Stomach (tissue), 9 donors: ENCODE measurements around the gene GRSF1. TPM values are rescaled to one million over a fixed set of nuclear protein-coding genes. Genes with fewer than 3 reads are reported as not detected.

ENCODE experiments used
- DNase-seq, 2 donors: peaks; one replicate each; pipeline versions ENCODE4 v3.0.0 to v3.0.0-alpha.2; 2013 to 2019
- H3K27ac ChIP-seq, 5 donors: fragments of 200-600 bp in 4 of 5; sonication (generic) in 4 of 5; one replicate each; pipeline ENCODE4 v1.5.1; 2013 to 2019; ENCODE audit warnings: mild to moderate bottlenecking in 1 of 5, moderate library complexity in 1 of 5
- H3K27me3 ChIP-seq, 3 donors: fragments of 200-600 bp; sonication (generic); one replicate each; pipeline ENCODE4 v1.5.1; 2017 to 2019; ENCODE audit warnings: mixed run types in 1 of 3
- H3K36me3 ChIP-seq, 4 donors: fragments of 200-600 bp; sonication (generic); 1 replicate in 3 of 4; 2 replicates in 1 of 4; pipeline ENCODE4 v1.5.1; 2016 to 2019
- H3K4me1 ChIP-seq, 4 donors: fragments of 200-600 bp; sonication (generic); one replicate each; pipeline ENCODE4 v1.5.1; 2016 to 2019
- H3K4me3 ChIP-seq, 4 donors: fragments of 200-600 bp; sonication (generic) in 3 of 4; one replicate each; pipeline ENCODE4 v1.5.1; 2016 to 2019; ENCODE audit warnings: mild to moderate bottlenecking in 1 of 4
- H3K9me3 ChIP-seq, 4 donors: fragments of 200-600 bp; sonication (generic); one replicate each; pipeline ENCODE4 v1.5.1; 2016 to 2019
- EP300 ChIP-seq: sonication (generic); formaldehyde crosslinking; IDR thresholded peaks from one replicate; pipeline ENCODE4 v1.6.1; 2017; ENCODE audit warnings: antibody characterized with exemption
- POLR2A ChIP-seq, 4 donors: fragments of 450-650 bp; IDR thresholded peaks; one replicate each; pipeline ENCODE4 v1.6.1; 2016; ENCODE audit warnings: antibody characterized with exemption in 4 of 4, control low read depth in 2 of 4, mild to moderate bottlenecking in 1 of 4, moderate library complexity in 1 of 4
- POLR2AphosphoS5 ChIP-seq, 3 donors: sonication (generic); formaldehyde crosslinking; IDR thresholded peaks; one replicate each; pipeline ENCODE4 v1.6.1; 2016; ENCODE audit warnings: antibody characterized with exemption in 3 of 3
- WGBS, 5 donors: extraction: QIAGEN DNeasy Blood & Tissue Kit in 3 of 5; methylation state at CpG; one replicate each; pipeline versions ENCODE4 v1.1.5 to v1.1.7; 2013 to 2018; 5-methylcytosine and 5-hydroxymethylcytosine counted together
- intact Hi-C: fragments of 100-400 bp; cut with DNase I; formaldehyde crosslinking; loops from one replicate; pipeline ENCODE4 v1.15.1; 2023; ENCODE audit warnings: low total_unique reads
- polyA plus RNA-seq, 3 donors: library from polyadenylated mRNA; stranded (reverse); fragments of 200-250 nt; gene quantifications; one replicate each; pipeline ENCODE4 v1.2.3, GENCODE V29; 2013
- total RNA-seq, 5 donors: library from RNA; depleted of rRNA; stranded (reverse); fragments of >200 nt; gene quantifications; one replicate each; pipeline versions ENCODE4 v1.1.0 to v1.2.3, GENCODE V29; 2014 to 2016
- TF ChIP-seq, protein P1 (sequence below), 7 experiments: fragments of 450-650 bp in 4 of 7; fragments of 200-600 bp in 3 of 7; sonication (generic) in 3 of 7; IDR thresholded peaks; one replicate each; pipeline ENCODE4 v1.5.1; 2016 to 2019; ENCODE audit warnings: antibody characterized with exemption in 7 of 7, control low read depth in 2 of 7, mild to moderate bottlenecking in 1 of 7
- donor health status: healthy with polysubstance abuse.
- donor health status: Bipolar disorder and iron deficiency.
- donor health status: healthy.

GRSF1 gene
- total and polyA plus RNA-seq, 8 donors = 24.0 to 86.5 (median 56.4) TPM

GRCh38 chr4:70877556-70877955, 37.9 kb upstream of the GRSF1 start:
- H3K9me3 ChIP-seq = no peaks in the 10 kb centered on the region
- no peak overlapping the region for H3K27ac ChIP-seq
- no peaks in the 10 kb centered on the region for H3K36me3 ChIP-seq
- DNase-seq = no peak
- H3K4me1 ChIP-seq = no peaks in the 10 kb centered on the region
- no peak overlapping the region for H3K4me3 ChIP-seq
- intact Hi-C loops = no loop called here
- no peak for TF ChIP-seq POLR2AphosphoS5 (IDR thresholded peaks at IDR 0.05)
- TF ChIP-seq, protein P1, sequence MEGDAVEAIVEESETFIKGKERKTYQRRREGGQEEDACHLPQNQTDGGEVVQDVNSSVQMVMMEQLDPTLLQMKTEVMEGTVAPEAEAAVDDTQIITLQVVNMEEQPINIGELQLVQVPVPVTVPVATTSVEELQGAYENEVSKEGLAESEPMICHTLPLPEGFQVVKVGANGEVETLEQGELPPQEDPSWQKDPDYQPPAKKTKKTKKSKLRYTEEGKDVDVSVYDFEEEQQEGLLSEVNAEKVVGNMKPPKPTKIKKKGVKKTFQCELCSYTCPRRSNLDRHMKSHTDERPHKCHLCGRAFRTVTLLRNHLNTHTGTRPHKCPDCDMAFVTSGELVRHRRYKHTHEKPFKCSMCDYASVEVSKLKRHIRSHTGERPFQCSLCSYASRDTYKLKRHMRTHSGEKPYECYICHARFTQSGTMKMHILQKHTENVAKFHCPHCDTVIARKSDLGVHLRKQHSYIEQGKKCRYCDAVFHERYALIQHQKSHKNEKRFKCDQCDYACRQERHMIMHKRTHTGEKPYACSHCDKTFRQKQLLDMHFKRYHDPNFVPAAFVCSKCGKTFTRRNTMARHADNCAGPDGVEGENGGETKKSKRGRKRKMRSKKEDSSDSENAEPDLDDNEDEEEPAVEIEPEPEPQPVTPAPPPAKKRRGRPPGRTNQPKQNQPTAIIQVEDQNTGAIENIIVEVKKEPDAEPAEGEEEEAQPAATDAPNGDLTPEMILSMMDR (IDR thresholded peaks at IDR 0.05) = no peak
- no peaks in the 10 kb centered on the region for H3K27me3 ChIP-seq
- WGBS, 5 donors = 78 to 86% (median 83%) methylated on average over 3 of the region's 3 CpGs

GRCh38 chr4:70874268-70875156, 34.8 kb upstream of the GRSF1 start:
- Histone ChIP-seq H3K4me3 (peak overlapping the region in 1 of 4 donors; percentile 7), H3K9me3 (no peaks in the 10 kb centered on the region), H3K27ac (no peak overlapping the region), H3K36me3 (no peaks in the 10 kb centered on the region), H3K27me3 (no peaks in the 10 kb centered on the region), H3K4me1 (no peaks in the 10 kb centered on the region)
- no peak for DNase-seq
- intact Hi-C loops = no loop called here
- 86 to 91% (median 89%) methylated on average over 19 of the region's 19 CpGs for WGBS, 5 donors
- TF ChIP-seq EP300 = no peak
- TF ChIP-seq, protein P1 (IDR thresholded peaks at IDR 0.05) = no peak
- TF ChIP-seq POLR2A (IDR thresholded peaks at IDR 0.05) = no peak
- TF ChIP-seq POLR2AphosphoS5 (IDR thresholded peaks at IDR 0.05) = no peak

GRCh38 chr4:70873216-70873615, 33.5 kb upstream of the GRSF1 start:
- intact Hi-C loops = no loop called here
- H3K9me3 ChIP-seq = no peaks in the 10 kb centered on the region
- no peak for DNase-seq
- no peaks in the 10 kb centered on the region for H3K4me1 ChIP-seq
- H3K27ac ChIP-seq = no peak overlapping the region
- TF ChIP-seq POLR2A (IDR thresholded peaks at IDR 0.05) = no peak
- TF ChIP-seq, protein P1 (IDR thresholded peaks at IDR 0.05) = no peak
- H3K36me3 ChIP-seq = no peaks in the 10 kb centered on the region
- H3K27me3 ChIP-seq = no peaks in the 10 kb centered on the region
- H3K4me3 ChIP-seq = no peak overlapping the region
- 84 to 95% (median 86%) methylated on average over 3 of the region's 3 CpGs for whole genome bisulfite sequencing, 5 donors

GRCh38 chr4:70868778-70869177, 29.1 kb upstream of the GRSF1 start:
- no peaks in the 10 kb centered on the region for H3K9me3 ChIP-seq
- no peak for DNase-seq
- H3K4me1 ChIP-seq = no peaks in the 10 kb centered on the region
- H3K27me3 ChIP-seq = no peaks in the 10 kb centered on the region
- no peak for TF ChIP-seq POLR2AphosphoS5 (IDR thresholded peaks at IDR 0.05)
- TF ChIP-seq, protein P1 (IDR thresholded peaks at IDR 0.05) = no peak
- TF ChIP-seq EP300 = no peak
- no peak for TF ChIP-seq POLR2A (IDR thresholded peaks at IDR 0.05)
- H3K27ac ChIP-seq = no peak overlapping the region
- no peak overlapping the region for H3K4me3 ChIP-seq
- intact Hi-C loops = no loop called here
- no peaks in the 10 kb centered on the region for H3K36me3 ChIP-seq
